Caco-2 (cell line): ENCODE results near the gene CARD16. TPM values are rescaled to one million over a fixed set of nuclear protein-coding genes. Genes with fewer than 3 reads are reported as not detected.
"Not testable (repeated sequence)": the region's sequence is repeated elsewhere in the genome, so short reads cannot be mapped to it uniquely, and the experiment has no call there.

Experiments used
- BruUV-seq: library from RNA; stranded (reverse); fragments of 400-500 nt; replicated peaks from 2 replicates; lab custom pipeline; 2021; lab: Mats Ljungman, UMichigan
- CTCF ChIA-PET: fragments of 300-600 bp; sonication (Branson Sonifier 250); formaldehyde crosslinking; loops from one replicate; lab custom pipeline; 2022; ENCODE audit warnings: antibody characterized with exemption; lab: Charles Lee
- POLR2A ChIA-PET: fragments of 300-600 bp; sonication (Branson Sonifier 250); formaldehyde crosslinking; loops from one replicate; lab custom pipeline; 2022; ENCODE audit warnings: antibody characterized with exemption; lab: Charles Lee
- DNase-seq, 2 experiments: peaks; one replicate each; pipeline versions ENCODE4 v3.0.0 to v3.0.0-alpha.2; 2020 to 2022
- H3K27me3 ChIP-seq: replicated peaks from 2 replicates; pipeline ENCODE4 v1.6.0; 2011; ENCODE audit warnings: low read length; ENCODE audit not compliant: control insufficient read depth, insufficient read depth
- H3K36me3 ChIP-seq: 2 replicates; pipeline ENCODE4 v1.5.1; 2011; ENCODE audit warnings: low read length; ENCODE audit not compliant: control insufficient read depth, insufficient read depth
- H3K4me1 ChIP-seq: fragments of 250-450 bp; sonication (Bioruptor Pico); 2 replicates; pipeline ENCODE4 v1.5.1; 2020; ENCODE audit warnings: mild to moderate bottlenecking
- H3K4me3 ChIP-seq: 2 replicates; pipeline ENCODE4 v1.5.1; 2011; ENCODE audit warnings: low read depth, mild to moderate bottlenecking, control low read depth, low read length
- H3K9me3 ChIP-seq: fragments of 250-450 bp; sonication (Bioruptor Pico); 2 replicates; pipeline ENCODE4 v1.5.1; 2020; ENCODE audit warnings: mild to moderate bottlenecking, moderate library complexity
- H3K27ac Mint-ChIP-seq: one replicate; pipeline ENCODE4 v1.8.0; 2022; ENCODE audit warnings: mixed read lengths; ENCODE audit not compliant: unreplicated experiment
- H3K27me3 Mint-ChIP-seq: one replicate; pipeline ENCODE4 v1.8.0; 2022; ENCODE audit warnings: mixed read lengths; ENCODE audit not compliant: insufficient read depth, unreplicated experiment
- H3K36me3 Mint-ChIP-seq: one replicate; pipeline ENCODE4 v1.8.0; 2022; ENCODE audit warnings: mild to moderate bottlenecking, mixed read lengths; ENCODE audit not compliant: insufficient read depth, unreplicated experiment
- H3K4me1 Mint-ChIP-seq: one replicate; pipeline ENCODE4 v1.8.0; 2022; ENCODE audit warnings: low read depth, mixed read lengths; ENCODE audit not compliant: unreplicated experiment
- H3K4me3 Mint-ChIP-seq: one replicate; pipeline ENCODE4 v1.8.0; 2022; ENCODE audit warnings: mild to moderate bottlenecking, moderate library complexity, mixed read lengths; ENCODE audit not compliant: unreplicated experiment
- H3K9me3 Mint-ChIP-seq: one replicate; pipeline ENCODE4 v1.8.0; 2022; ENCODE audit warnings: mixed read lengths; ENCODE audit not compliant: unreplicated experiment
- CTCF ChIP-seq, 2 experiments: fragments of 200-600 bp in 1 of 2; IDR thresholded peaks; 1 replicate in 1 of 2; 2 replicates in 1 of 2; pipeline versions ENCODE4 v1.5.1 to v1.8.0; 2011 to 2022; ENCODE audit warnings: antibody characterized with exemption in 1 of 2, control low read depth in 1 of 2, inconsistent platforms in 1 of 2, low read depth in 1 of 2, low read length in 1 of 2, mild to moderate bottlenecking in 1 of 2, moderate library complexity in 1 of 2; ENCODE audit not compliant: insufficient read depth in 1 of 2, severe bottlenecking in 1 of 2, unreplicated experiment in 1 of 2
- intact Hi-C: fragments of 100-400 bp; cut with micrococcal nuclease; formaldehyde crosslinking; loops from one replicate; pipeline ENCODE4 v1.10.0; 2022; ENCODE audit not compliant: unreplicated experiment
- total RNA-seq: library from RNA; stranded (reverse); gene quantifications from 2 replicates; pipeline ENCODE4 v1.2.3, GENCODE V29; 2022

CARD16 gene
- total RNA-seq, 1 experiment from 2014 or later = 1.5 TPM

GRCh38 chr11:105080171-105080906 lies 35.2 kb upstream of the CARD16 start:
- H3K27me3 Mint-ChIP-seq, BruUV-seq, CTCF ChIA-PET, POLR2A ChIA-PET, DNase-seq, H3K27me3 ChIP-seq, intact Hi-C loops, H3K36me3 Mint-ChIP-seq, H3K9me3 Mint-ChIP-seq, H3K4me3 ChIP-seq, H3K27ac Mint-ChIP-seq, H3K4me1 Mint-ChIP-seq, H3K36me3 ChIP-seq, H3K9me3 ChIP-seq, H3K4me1 ChIP-seq, H3K4me3 Mint-ChIP-seq: not testable (repeated sequence)

- peaks cover 9% of the 10 kb centered on the region for H3K9me3 Mint-ChIP-seq
- ChIA-PET CTCF (no interaction called here), POLR2A (no interaction called here)
- H3K4me3 Mint-ChIP-seq = no peak overlapping the region
- Histone ChIP-seq H3K27me3 (no peaks in the 10 kb centered on the region), H3K4me1 (no peaks in the 10 kb centered on the region), H3K36me3 (no peaks in the 10 kb centered on the region), H3K4me3 (no peak overlapping the region), H3K9me3 (no peaks in the 10 kb centered on the region)
- H3K36me3 Mint-ChIP-seq = no peaks in the 10 kb centered on the region
- no TSS peak for BruUV-seq
- TF ChIP-seq CTCF (IDR thresholded peaks at IDR 0.05; ENCODE audit: insufficient read depth in 1 of 2, low read depth in 1 of 2, low read length in 1 of 2, severe bottlenecking in 1 of 2, unreplicated experiment in 1 of 2) = no peak
- intact Hi-C loops = no loop called here
- H3K27ac Mint-ChIP-seq = no peak overlapping the region
- DNase-seq = no peak
- no peaks in the 10 kb centered on the region for H3K27me3 Mint-ChIP-seq
- peaks cover 7% of the 10 kb centered on the region for H3K4me1 Mint-ChIP-seq
These were observed 33.1 kb upstream of the CARD16 start for GRCh38 chr11:105078283-105078682.

GRCh38 chr11:105077141-105077790 lies 32.1 kb upstream of the CARD16 start:
- POLR2A ChIA-PET, H3K27me3 ChIP-seq, H3K27ac Mint-ChIP-seq, H3K36me3 ChIP-seq, H3K4me3 ChIP-seq, H3K4me1 Mint-ChIP-seq, DNase-seq, BruUV-seq, intact Hi-C loops, H3K27me3 Mint-ChIP-seq, H3K36me3 Mint-ChIP-seq, H3K9me3 Mint-ChIP-seq, H3K4me1 ChIP-seq, H3K4me3 Mint-ChIP-seq, CTCF ChIA-PET, H3K9me3 ChIP-seq: not testable (repeated sequence)

- no peaks in the 10 kb centered on the region for H3K27me3 Mint-ChIP-seq
These were observed 29.0 kb upstream of the CARD16 start for GRCh38 chr11:105074166-105074530.

More at GRCh38 chr11:105074166-105074530, 29.0 kb upstream of the CARD16 start:
- POLR2A ChIA-PET = no interaction called here
- H3K36me3 Mint-ChIP-seq = no peaks in the 10 kb centered on the region
- intact Hi-C loops = no loop called here
- H3K27ac Mint-ChIP-seq = no peak overlapping the region
- Histone ChIP-seq H3K27me3 (no peaks in the 10 kb centered on the region), H3K9me3 (no peaks in the 10 kb centered on the region), H3K36me3 (no peaks in the 10 kb centered on the region), H3K4me1 (no peaks in the 10 kb centered on the region), H3K4me3 (no peak overlapping the region)
- H3K4me3 Mint-ChIP-seq = no peak overlapping the region
- BruUV-seq = no TSS peak
- no peaks in the 10 kb centered on the region for H3K9me3 Mint-ChIP-seq
- no peak for DNase-seq
- no peak for TF ChIP-seq CTCF (IDR thresholded peaks at IDR 0.05; ENCODE audit: insufficient read depth in 1 of 2, low read depth in 1 of 2, low read length in 1 of 2, severe bottlenecking in 1 of 2, unreplicated experiment in 1 of 2)
- CTCF ChIA-PET = no interaction called here
- peaks cover 8% of the 10 kb centered on the region for H3K4me1 Mint-ChIP-seq
